Thyroid gland (tissue), 4 donors: ENCODE results near the gene LPA.

Experiments
- CTCF ChIP-seq, 6 experiments: fragments of 200-600 bp in 3 of 6; fragments of 450-650 bp in 3 of 6; sonication (generic) in 3 of 6; IDR thresholded peaks; one replicate each; pipeline ENCODE4 v1.5.1; 2016 to 2019; ENCODE audit warnings: antibody characterized with exemption in 6 of 6, mild to moderate bottlenecking in 2 of 6, inconsistent platforms in 1 of 6, moderate library complexity in 1 of 6
- POLR2A ChIP-seq, 2 donors: fragments of 450-650 bp; IDR thresholded peaks; one replicate each; pipeline ENCODE4 v1.6.1; 2017; ENCODE audit warnings: antibody characterized with exemption in 2 of 2, mild to moderate bottlenecking in 2 of 2, moderate library complexity in 1 of 2

GRCh38 chr6:160692369-160692959 lies 28.4 kb upstream of the LPA start:
- TF ChIP-seq POLR2A (IDR thresholded peaks at IDR 0.05) (no peak), CTCF (IDR thresholded peaks at IDR 0.05) (no peak)
